IMR-90 (cell line): ENCODE measurements around the gene SBF2. TPM values are rescaled to one million over a fixed set of nuclear protein-coding genes. Genes with fewer than 3 reads are reported as not detected.
A peak's percentile ranks its signal among the peaks of the same experiment; 100 is the strongest.

Source experiments
- ATAC-seq: fragments of 200-7000 bp; cut with Tn5 transposase; 2 replicates; pipeline ENCODE4 v1.9.1; 2020; ENCODE audit warnings: low read depth, mild to moderate bottlenecking, moderate library complexity
- BruUV-seq: library from RNA; stranded (reverse); fragments of 400-500 nt; replicated peaks from 2 replicates; lab custom pipeline; 2021; lab: Mats Ljungman, UMichigan
- CTCF ChIA-PET: fragments of 300-600 bp; formaldehyde crosslinking; extraction: SDS; loops from one replicate; lab custom pipeline; 2021; ENCODE audit warnings: antibody characterized with exemption; lab: Yijun Ruan, JAX
- POLR2A ChIA-PET: fragments of 300-600 bp; sonication (Branson Sonifier 250); formaldehyde crosslinking; loops from one replicate; lab custom pipeline; 2022; ENCODE audit warnings: antibody characterized with exemption; ENCODE audit not compliant: unreplicated experiment; lab: Charles Lee
- DNase-seq: peaks from one replicate; pipeline ENCODE4 v3.0.0; 2013
- H2AFZ ChIP-seq: replicated peaks from 2 replicates; pipeline ENCODE3; 2013; ENCODE audit warnings: low read length, mild to moderate bottlenecking; ENCODE audit not compliant: poor library complexity
- H2AK5ac ChIP-seq: 2 replicates; pipeline ENCODE4 v1.6.1; 2013; ENCODE audit warnings: low read depth, low read length, inconsistent platforms
- H2AK9ac ChIP-seq: replicated peaks from 2 replicates; pipeline ENCODE3; 2013; ENCODE audit warnings: mild to moderate bottlenecking, low read depth, low read length, moderate library complexity; ENCODE audit not compliant: poor library complexity
- H2BK120ac ChIP-seq: 2 replicates; pipeline ENCODE4 v1.6.1; 2013; ENCODE audit warnings: low read depth, low read length, inconsistent platforms
- H2BK15ac ChIP-seq: 3 replicates; pipeline ENCODE4 v1.6.1; 2013; ENCODE audit warnings: low read depth, low read length, inconsistent platforms
- H2BK20ac ChIP-seq: 2 replicates; pipeline ENCODE4 v1.6.1; 2013; ENCODE audit warnings: low read depth, mild to moderate bottlenecking, inconsistent platforms, low read length, moderate library complexity
- H2BK5ac ChIP-seq: 2 replicates; pipeline ENCODE4 v1.6.1; 2013; ENCODE audit warnings: mild to moderate bottlenecking, low read depth, low read length, inconsistent platforms; ENCODE audit not compliant: poor library complexity, severe bottlenecking
- H3K14ac ChIP-seq: replicated peaks from 2 replicates; pipeline ENCODE4 v1.6.1; 2013; ENCODE audit warnings: low read depth, low read length, inconsistent platforms
- H3K18ac ChIP-seq: 2 replicates; pipeline ENCODE4 v1.6.1; 2013; ENCODE audit warnings: low read depth, low read length, control low read depth
- H3K23ac ChIP-seq: 2 replicates; pipeline ENCODE4 v1.6.1; 2013; ENCODE audit warnings: low read depth, low read length, inconsistent platforms
- H3K27ac ChIP-seq: 2 replicates; pipeline ENCODE4 v1.5.1; 2013; ENCODE audit warnings: mild to moderate bottlenecking, control low read depth, low read length; ENCODE audit not compliant: insufficient read depth
- H3K27me3 ChIP-seq: 2 replicates; pipeline ENCODE4 v1.6.1; 2013; ENCODE audit warnings: low read length; ENCODE audit not compliant: control insufficient read depth, insufficient read depth
- H3K36me3 ChIP-seq: 2 replicates; pipeline ENCODE4 v1.6.1; 2013; ENCODE audit warnings: low read length, mixed read lengths; ENCODE audit not compliant: control insufficient read depth, insufficient read depth
- H3K4ac ChIP-seq: 2 replicates; pipeline ENCODE4 v1.6.1; 2013; ENCODE audit warnings: low read depth, low read length, inconsistent platforms
- H3K4me1 ChIP-seq: 2 replicates; pipeline ENCODE4 v1.6.1; 2013; ENCODE audit warnings: low read length, mixed read lengths; ENCODE audit not compliant: control insufficient read depth, insufficient read depth
- H3K4me2 ChIP-seq: 2 replicates; pipeline ENCODE4 v1.6.1; 2013; ENCODE audit warnings: low read depth, mild to moderate bottlenecking, control low read depth, low read length, moderate library complexity
- H3K4me3 ChIP-seq: 2 replicates; pipeline ENCODE4 v1.5.1; 2013; ENCODE audit warnings: low read depth, mild to moderate bottlenecking, control low read depth, low read length, moderate library complexity; ENCODE audit not compliant: insufficient read depth
- H3K56ac ChIP-seq: 2 replicates; pipeline ENCODE4 v1.6.1; 2013; ENCODE audit warnings: low read length, inconsistent platforms; ENCODE audit not compliant: insufficient read depth; ENCODE audit errors: extremely low read depth
- H3K79me1 ChIP-seq, 2 experiments: 2 replicates each; pipeline ENCODE4 v1.6.1; 2013; ENCODE audit warnings: low read length in 2 of 2, inconsistent platforms in 1 of 2, low read depth in 1 of 2
- H3K9ac ChIP-seq: 2 replicates; pipeline ENCODE4 v1.6.1; 2013; ENCODE audit warnings: low read depth, low read length, control low read depth
- H3K9me1 ChIP-seq: 2 replicates; pipeline ENCODE4 v1.6.1; 2013; ENCODE audit warnings: low read length, inconsistent platforms; ENCODE audit not compliant: insufficient read depth
- H3K9me3 ChIP-seq: 2 replicates; pipeline ENCODE4 v1.6.1; 2013; ENCODE audit warnings: low read length; ENCODE audit not compliant: control insufficient read depth, insufficient read depth
- H4K20me1 ChIP-seq: 2 replicates; pipeline ENCODE4 v1.6.1; 2013; ENCODE audit warnings: low read length, inconsistent platforms; ENCODE audit not compliant: insufficient read depth
- H4K5ac ChIP-seq: 2 replicates; pipeline ENCODE4 v1.6.1; 2013; ENCODE audit warnings: mild to moderate bottlenecking, low read depth, low read length, control low read depth
- H4K8ac ChIP-seq, 2 experiments: 2 replicates each; pipeline ENCODE4 v1.6.1; 2013; ENCODE audit warnings: low read depth in 2 of 2, low read length in 2 of 2, control low read depth in 1 of 2, inconsistent platforms in 1 of 2
- H4K91ac ChIP-seq: 2 replicates; pipeline ENCODE4 v1.6.1; 2013; ENCODE audit warnings: low read depth, low read length, inconsistent platforms; ENCODE audit not compliant: insufficient read depth
- BHLHE40 ChIP-seq: fragments of 150-350 bp; IDR thresholded peaks from 2 replicates; pipeline ENCODE4 v1.6.1; 2016; ENCODE audit warnings: mild to moderate bottlenecking, low read depth, low read length
- CEBPB ChIP-seq: IDR thresholded peaks from 2 replicates; pipeline ENCODE4 v1.6.1; 2012; ENCODE audit warnings: low read depth, low read length, improper control_type of control experiment
- CHD1 ChIP-seq: IDR thresholded peaks from 2 replicates; pipeline ENCODE4 v1.6.1; 2012; ENCODE audit warnings: low read depth, low read length, improper control_type of control experiment
- FOS ChIP-seq: fragments of 150-350 bp; IDR thresholded peaks from 2 replicates; pipeline ENCODE4 v1.6.1; 2016; ENCODE audit warnings: low read depth, low read length
- MAFK ChIP-seq: IDR thresholded peaks from 2 replicates; pipeline ENCODE4 v1.6.1; 2012; ENCODE audit warnings: low read depth, low read length, improper control_type of control experiment
- MAZ ChIP-seq: IDR thresholded peaks from 2 replicates; pipeline ENCODE4 v1.6.1; 2012; ENCODE audit warnings: low read depth, mild to moderate bottlenecking, low read length, improper control_type of control experiment, moderate library complexity, borderline replicate concordance
- MXI1 ChIP-seq: IDR thresholded peaks from 2 replicates; pipeline ENCODE4 v1.6.1; 2012; ENCODE audit warnings: low read depth, mild to moderate bottlenecking, low read length, moderate library complexity, borderline replicate concordance
- NFE2L2 ChIP-seq: fragments of 150-350 bp; IDR thresholded peaks from 2 replicates; pipeline ENCODE4 v1.6.1; 2016; ENCODE audit warnings: low read depth, mild to moderate bottlenecking, low read length
- POLR2A ChIP-seq: IDR thresholded peaks from 2 replicates; pipeline ENCODE4 v1.6.1; 2012; ENCODE audit warnings: mild to moderate bottlenecking, low read depth, low read length
- RAD21 ChIP-seq: IDR thresholded peaks from 2 replicates; pipeline ENCODE4 v1.6.1; 2012; ENCODE audit warnings: low read length, improper control_type of control experiment
- RCOR1 ChIP-seq: IDR thresholded peaks from 2 replicates; pipeline ENCODE4 v1.6.1; 2012; ENCODE audit warnings: mild to moderate bottlenecking, low read length, improper control_type of control experiment; ENCODE audit not compliant: insufficient replicate concordance
- RFX5 ChIP-seq: IDR thresholded peaks from 2 replicates; pipeline ENCODE4 v1.8.0; 2012; ENCODE audit warnings: low read depth, mild to moderate bottlenecking, low read length, moderate library complexity
- SMC3 ChIP-seq: fragments of 150-350 bp; IDR thresholded peaks from 2 replicates; pipeline ENCODE4 v1.6.1; 2016; ENCODE audit warnings: low read depth, mild to moderate bottlenecking, antibody characterized with exemption, low read length, moderate library complexity
- WGBS, 2 experiments: methylation state at CpG; one replicate each; pipeline versions ENCODE4 v1.1.5 to v1.1.7; 2013; ENCODE audit warnings: missing lambda C conversion rate in 2 of 2; ENCODE audit not compliant: insufficient read length in 1 of 2; ENCODE audit errors: extremely low coverage in 2 of 2; 5-methylcytosine and 5-hydroxymethylcytosine counted together
- dilution Hi-C: fragments of 300-500 bp; cut with HindIII; formaldehyde crosslinking; loops from one replicate; pipeline ENCODE4 v1.14.3; 2018; ENCODE audit warnings: low sequenced_read_pairs; ENCODE audit not compliant: unreplicated experiment
- in situ Hi-C: fragments of 300-500 bp; cut with MboI; formaldehyde crosslinking; loops from 3 replicates; pipeline ENCODE4 v1.14.3; 2019; ENCODE audit warnings: low sequenced_read_pairs, inconsistent platforms, mixed read lengths
- intact Hi-C: fragments of 100-400 bp; cut with micrococcal nuclease; formaldehyde crosslinking; loops from 2 replicates; pipeline ENCODE4 v1.10.0; 2022
- polyA plus RNA-seq, 3 experiments: library from polyadenylated mRNA; depleted of rRNA; stranded (reverse); fragments of >200 nt; gene quantifications; 2 replicates each; pipeline ENCODE4 v1.2.3, GENCODE V29; 2012; ENCODE audit warnings: low replicate concordance in 1 of 3
- total RNA-seq: library from RNA; depleted of rRNA; stranded (reverse); fragments of >200 nt; gene quantifications from 2 replicates; pipeline ENCODE4 v1.2.3, GENCODE V29; 2012
- TF ChIP-seq, protein P1 (sequence below): fragments of 150-350 bp; IDR thresholded peaks from 2 replicates; pipeline ENCODE4 v1.6.1; 2016; ENCODE audit warnings: low read depth, mild to moderate bottlenecking, low read length, moderate library complexity, borderline replicate concordance
- TF ChIP-seq, protein P2 (sequence below): conservative IDR thresholded peaks from 2 replicates; pipeline ENCODE4 v1.5.1; 2012; ENCODE audit warnings: mild to moderate bottlenecking, low read depth, low read length, improper control_type of control experiment
- TF ChIP-seq, protein P3 (sequence below): fragments of 150-350 bp; IDR thresholded peaks from 2 replicates; pipeline ENCODE4 v1.6.1; 2017; ENCODE audit warnings: mild to moderate bottlenecking, antibody characterized with exemption, low read length, low read depth

The SBF2 gene
- total and polyA plus RNA-seq, 2 of the 4 experiments (the other 2 are of a cell fraction), result 23.8 to 51.8 TPM

DNA sequence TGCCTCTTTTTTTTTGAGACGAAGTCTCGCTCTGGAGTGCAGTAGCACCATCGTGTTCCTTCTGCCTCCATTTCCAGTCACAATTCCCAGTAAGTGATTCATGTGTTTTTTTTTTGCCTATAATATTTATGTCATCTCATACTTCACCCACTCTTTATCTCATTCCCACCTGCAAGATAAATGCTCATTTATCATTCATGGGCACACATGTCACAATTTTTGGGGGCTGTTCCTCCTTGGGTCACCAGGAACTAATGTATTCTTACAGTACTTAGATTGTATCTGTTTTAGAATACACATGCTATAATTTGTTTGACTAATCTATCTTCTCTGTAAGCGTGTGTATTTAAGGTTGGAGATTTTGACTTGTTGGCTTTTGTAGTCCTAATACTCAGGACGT is 407.4 kb downstream of the SBF2 start:
- H2BK120ac ChIP-seq, result no peak overlapping the region
- H2BK15ac ChIP-seq, result no peak overlapping the region
- no peak for TF ChIP-seq RCOR1
- TF ChIP-seq NFE2L2, result no peak
- TF ChIP-seq CEBPB, result no peak
- no peak for TF ChIP-seq POLR2A
- no peak for TF ChIP-seq RFX5
- TF ChIP-seq RAD21, result no peak
- no peak for TF ChIP-seq SMC3
- TF ChIP-seq, protein P1, sequence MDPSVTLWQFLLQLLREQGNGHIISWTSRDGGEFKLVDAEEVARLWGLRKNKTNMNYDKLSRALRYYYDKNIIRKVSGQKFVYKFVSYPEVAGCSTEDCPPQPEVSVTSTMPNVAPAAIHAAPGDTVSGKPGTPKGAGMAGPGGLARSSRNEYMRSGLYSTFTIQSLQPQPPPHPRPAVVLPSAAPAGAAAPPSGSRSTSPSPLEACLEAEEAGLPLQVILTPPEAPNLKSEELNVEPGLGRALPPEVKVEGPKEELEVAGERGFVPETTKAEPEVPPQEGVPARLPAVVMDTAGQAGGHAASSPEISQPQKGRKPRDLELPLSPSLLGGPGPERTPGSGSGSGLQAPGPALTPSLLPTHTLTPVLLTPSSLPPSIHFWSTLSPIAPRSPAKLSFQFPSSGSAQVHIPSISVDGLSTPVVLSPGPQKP, result no peak
- no peak for TF ChIP-seq FOS
- TF ChIP-seq MAZ, result no peak
- TF ChIP-seq CHD1, result no peak
- TF ChIP-seq, protein P2, sequence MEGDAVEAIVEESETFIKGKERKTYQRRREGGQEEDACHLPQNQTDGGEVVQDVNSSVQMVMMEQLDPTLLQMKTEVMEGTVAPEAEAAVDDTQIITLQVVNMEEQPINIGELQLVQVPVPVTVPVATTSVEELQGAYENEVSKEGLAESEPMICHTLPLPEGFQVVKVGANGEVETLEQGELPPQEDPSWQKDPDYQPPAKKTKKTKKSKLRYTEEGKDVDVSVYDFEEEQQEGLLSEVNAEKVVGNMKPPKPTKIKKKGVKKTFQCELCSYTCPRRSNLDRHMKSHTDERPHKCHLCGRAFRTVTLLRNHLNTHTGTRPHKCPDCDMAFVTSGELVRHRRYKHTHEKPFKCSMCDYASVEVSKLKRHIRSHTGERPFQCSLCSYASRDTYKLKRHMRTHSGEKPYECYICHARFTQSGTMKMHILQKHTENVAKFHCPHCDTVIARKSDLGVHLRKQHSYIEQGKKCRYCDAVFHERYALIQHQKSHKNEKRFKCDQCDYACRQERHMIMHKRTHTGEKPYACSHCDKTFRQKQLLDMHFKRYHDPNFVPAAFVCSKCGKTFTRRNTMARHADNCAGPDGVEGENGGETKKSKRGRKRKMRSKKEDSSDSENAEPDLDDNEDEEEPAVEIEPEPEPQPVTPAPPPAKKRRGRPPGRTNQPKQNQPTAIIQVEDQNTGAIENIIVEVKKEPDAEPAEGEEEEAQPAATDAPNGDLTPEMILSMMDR, result no peak
- TF ChIP-seq BHLHE40, result no peak
- no peak for TF ChIP-seq MXI1
- TF ChIP-seq, protein P3, sequence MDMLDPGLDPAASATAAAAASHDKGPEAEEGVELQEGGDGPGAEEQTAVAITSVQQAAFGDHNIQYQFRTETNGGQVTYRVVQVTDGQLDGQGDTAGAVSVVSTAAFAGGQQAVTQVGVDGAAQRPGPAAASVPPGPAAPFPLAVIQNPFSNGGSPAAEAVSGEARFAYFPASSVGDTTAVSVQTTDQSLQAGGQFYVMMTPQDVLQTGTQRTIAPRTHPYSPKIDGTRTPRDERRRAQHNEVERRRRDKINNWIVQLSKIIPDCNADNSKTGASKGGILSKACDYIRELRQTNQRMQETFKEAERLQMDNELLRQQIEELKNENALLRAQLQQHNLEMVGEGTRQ, result no peak
- no peak for TF ChIP-seq MAFK
- intact Hi-C loops, result no loop called here
- no peak overlapping the region; the same call in 1 of the 2 replicates for H4K5ac ChIP-seq
- no CpG with 5 or more reads among the region's 5 CpGs for WGBS, 2 experiments
- H4K8ac ChIP-seq, result no peak overlapping the region; a peak in 1 of 4 replicates
- peak overlapping the region; percentile 40 for H2BK5ac ChIP-seq
- no peak overlapping the region; the same call in 1 of the 2 replicates for H3K18ac ChIP-seq
- H3K9ac ChIP-seq, result no peak overlapping the region
- H3K56ac ChIP-seq, result no peak overlapping the region; the same call in 1 of the 2 replicates
- H3K4me3 ChIP-seq, result no peak overlapping the region
- no peak overlapping the region for H3K4ac ChIP-seq
- no peak overlapping the region for H3K23ac ChIP-seq
- DNase-seq (no peak), ATAC-seq (no peak)
- H2AK5ac ChIP-seq, result no peak overlapping the region
- no peak overlapping the region for H2AFZ ChIP-seq
- H3K4me1 ChIP-seq, result peaks cover 7% of the 10 kb centered on the region
- in situ Hi-C loops, result no loop called here
- dilution Hi-C loops, result no loop called here
- H3K9me3 ChIP-seq, result no peaks in the 10 kb centered on the region
- POLR2A ChIA-PET, result no interaction called here
- no peaks in the 10 kb centered on the region for H4K20me1 ChIP-seq
- H4K91ac ChIP-seq, result no peak overlapping the region
- no peak overlapping the region for H2AK9ac ChIP-seq
- H3K4me2 ChIP-seq, result no peak overlapping the region
- CTCF ChIA-PET, result no interaction called here
- no peak overlapping the region for H2BK20ac ChIP-seq
- H3K36me3 ChIP-seq, result peaks cover 4% of the 10 kb centered on the region; the same call in 1 of the 2 replicates
- H3K14ac ChIP-seq, result no peak overlapping the region
- H3K9me1 ChIP-seq, result 0 out of 2 replicates have a peak, but pooled peaks cover 2% of the 10 kb centered on the region
- no TSS peak for BruUV-seq
- no peaks in the 10 kb centered on the region for H3K27me3 ChIP-seq
- H3K27ac ChIP-seq, result no peak overlapping the region
- 0 out of 4 replicates have a peak, but pooled peaks cover 0 to 3% of the 10 kb centered on the region in 2 experiments for H3K79me1 ChIP-seq
